ENCODE results near the gene SCAP. TPM values are rescaled to one million over a fixed set of nuclear protein-coding genes. Genes with fewer than 3 reads are reported as not detected.

SCAP gene
- total RNA-seq, 4 donors from 2014 or later = 68.7 to 108 (median 79.5) TPM

GRCh38 chr3:47409688-47410416 lies 65.9 kb downstream of the SCAP start:
- H3K36me3 ChIP-seq = peaks cover 61 to 92% (median 74%) of the 10 kb centered on the region in 3 donors
- no peak overlapping the region for H3K27ac ChIP-seq

GRCh38 chr3:47409284-47409683 lies 66.5 kb downstream of the SCAP start:
- H3K36me3 ChIP-seq = peaks cover 56 to 86% (median 69%) of the 10 kb centered on the region in 3 donors
- H3K27ac ChIP-seq = no peak overlapping the region
- no peak for TF ChIP-seq CTCF (IDR thresholded peaks at IDR 0.05)
- no peak for TF ChIP-seq POLR2A (IDR thresholded peaks at IDR 0.05)
- 89 to 92% methylated on average over 7 to 10 of the region's 15 CpGs for WGBS, 2 donors
- H3K27me3 ChIP-seq = no peaks in the 10 kb centered on the region
- H3K4me1 ChIP-seq = peaks cover 29 to 33% (median 30%) of the 10 kb centered on the region in 3 donors
- no peak overlapping the region for H3K4me3 ChIP-seq
- DNase-seq = no peak
- intact Hi-C loops (cut with DNase I) = no loop called here
- no peaks in the 10 kb centered on the region for H3K9me3 ChIP-seq

More at GRCh38 chr3:47409688-47410416, 65.9 kb downstream of the SCAP start:
- no peaks in the 10 kb centered on the region for H3K9me3 ChIP-seq
- intact Hi-C loops (cut with DNase I) = no loop called here
- peaks cover 23 to 28% (median 26%) of the 10 kb centered on the region in 3 donors for H3K4me1 ChIP-seq
- no peak for DNase-seq
- WGBS, 2 donors = 82 to 89% methylated on average over 4 to 7 of the region's 26 CpGs
- no peaks in the 10 kb centered on the region for H3K27me3 ChIP-seq
- TF ChIP-seq CTCF (IDR thresholded peaks at IDR 0.05) = no peak
- TF ChIP-seq POLR2A (IDR thresholded peaks at IDR 0.05) = no peak
- no peak overlapping the region for H3K4me3 ChIP-seq

GRCh38 chr3:47408839-47409229 lies 66.9 kb downstream of the SCAP start:
- H3K9me3 ChIP-seq = no peaks in the 10 kb centered on the region
- no peak for TF ChIP-seq CTCF (IDR thresholded peaks at IDR 0.05)
- no peak for TF ChIP-seq POLR2A (IDR thresholded peaks at IDR 0.05)
- H3K36me3 ChIP-seq = peaks cover 51 to 83% (median 64%) of the 10 kb centered on the region in 3 donors
- no peak for DNase-seq
- H3K4me3 ChIP-seq = no peak overlapping the region
- H3K4me1 ChIP-seq = peaks cover 29 to 38% (median 30%) of the 10 kb centered on the region in 3 donors
- no CpG with 5 or more reads among the region's 15 CpGs for WGBS, 2 donors
- intact Hi-C loops (cut with DNase I) = no loop called here
- H3K27ac ChIP-seq = no peak overlapping the region
- H3K27me3 ChIP-seq = no peaks in the 10 kb centered on the region

GRCh38 chr3:47407896-47408838 lies 67.6 kb downstream of the SCAP start:
- H3K27me3 ChIP-seq = no peaks in the 10 kb centered on the region
- TF ChIP-seq CTCF (IDR thresholded peaks at IDR 0.05) (no peak), POLR2A (IDR thresholded peaks at IDR 0.05) (no peak)
- H3K4me3 ChIP-seq = no peak overlapping the region
- H3K4me1 ChIP-seq = peaks cover 29 to 40% (median 30%) of the 10 kb centered on the region in 3 donors
- intact Hi-C loops (cut with DNase I) = no loop called here
- peaks cover 50 to 83% (median 57%) of the 10 kb centered on the region in 3 donors for H3K36me3 ChIP-seq
- no peak overlapping the region for H3K27ac ChIP-seq
- 88 to 100% methylated on average over 3 to 12 of the region's 18 CpGs for WGBS, 2 donors
- H3K9me3 ChIP-seq = no peaks in the 10 kb centered on the region
- no peak for DNase-seq
